GM18502 (cell line): Measurements from ENCODE around the gene KCTD1.
A peak's percentile ranks its signal among the peaks of the same experiment; 100 is the strongest.

Source experiments
- ATAC-seq: cut with Tn5 transposase; IDR thresholded peaks from one replicate; pipeline ENCODE4 v1.9.1; 2021; ENCODE audit warnings: mild to moderate bottlenecking; ENCODE audit not compliant: unreplicated experiment, poor library complexity

Gene KCTD1

DNA sequence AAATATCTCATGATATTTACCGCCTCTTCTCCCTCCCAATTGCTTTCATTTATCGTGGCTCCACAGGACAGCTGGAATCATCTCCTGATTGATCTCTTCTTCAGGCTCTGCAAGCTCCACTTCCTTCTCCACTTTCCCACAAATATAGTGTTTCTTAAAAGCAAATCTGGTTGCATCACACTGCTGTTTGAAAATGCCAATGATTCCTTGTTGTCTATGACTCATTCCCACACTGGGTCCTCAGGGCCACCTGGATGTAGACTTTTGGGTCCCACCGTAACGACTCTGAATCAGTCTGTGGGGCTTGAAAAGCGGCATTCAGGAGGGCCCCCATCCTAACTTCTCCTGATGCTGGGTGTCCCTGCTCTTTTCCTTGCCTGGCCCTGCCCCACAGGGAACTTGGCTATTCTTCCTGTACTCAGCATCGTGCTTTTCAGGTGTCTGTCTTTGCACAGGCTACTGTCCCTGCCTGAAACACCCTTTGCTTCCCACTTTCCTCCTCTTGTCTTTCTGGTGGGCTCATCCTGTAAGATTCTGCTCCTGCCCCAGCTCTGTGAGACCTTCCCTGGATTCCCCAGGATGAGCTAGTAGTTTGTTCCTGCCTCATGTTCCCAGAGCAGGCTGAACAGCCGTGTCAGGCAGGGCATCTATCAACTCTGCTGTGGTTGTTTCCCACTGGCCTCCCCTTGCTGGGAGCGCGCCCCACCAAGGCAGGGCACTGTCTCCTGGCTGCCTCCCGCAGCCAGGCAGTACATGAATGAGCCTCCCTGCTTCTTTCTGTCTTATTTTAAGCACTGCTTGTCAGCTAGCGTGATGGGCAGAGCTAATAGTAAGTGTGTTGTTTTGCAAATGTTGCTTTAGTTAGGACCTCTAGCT lies 111.9 kb downstream of the KCTD1 start:
- ATAC-seq: no peak

- no peak for ATAC-seq
Observed at GRCh38 chr18:26435415-26436095, 112.8 kb downstream of the KCTD1 start.

DNA sequence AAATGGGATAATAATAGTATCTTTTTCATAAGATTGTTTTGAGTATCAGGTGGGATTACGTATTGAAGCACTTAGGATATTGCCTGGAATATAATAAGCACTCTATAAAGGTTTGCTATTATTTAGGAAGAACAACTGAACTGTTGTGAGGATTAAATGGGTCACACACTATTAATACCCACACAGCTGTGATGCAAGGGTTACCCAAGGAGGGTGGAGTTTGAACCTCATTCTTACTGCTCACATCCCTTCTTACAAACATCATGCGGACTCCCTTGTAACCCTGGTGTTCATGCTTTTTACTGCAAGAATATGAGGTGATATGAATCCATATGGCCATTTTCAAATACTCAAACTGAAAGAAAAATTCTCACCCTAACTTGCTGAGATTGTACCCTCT lies 113.5 kb downstream of the KCTD1 start:
- ATAC-seq: no peak

DNA sequence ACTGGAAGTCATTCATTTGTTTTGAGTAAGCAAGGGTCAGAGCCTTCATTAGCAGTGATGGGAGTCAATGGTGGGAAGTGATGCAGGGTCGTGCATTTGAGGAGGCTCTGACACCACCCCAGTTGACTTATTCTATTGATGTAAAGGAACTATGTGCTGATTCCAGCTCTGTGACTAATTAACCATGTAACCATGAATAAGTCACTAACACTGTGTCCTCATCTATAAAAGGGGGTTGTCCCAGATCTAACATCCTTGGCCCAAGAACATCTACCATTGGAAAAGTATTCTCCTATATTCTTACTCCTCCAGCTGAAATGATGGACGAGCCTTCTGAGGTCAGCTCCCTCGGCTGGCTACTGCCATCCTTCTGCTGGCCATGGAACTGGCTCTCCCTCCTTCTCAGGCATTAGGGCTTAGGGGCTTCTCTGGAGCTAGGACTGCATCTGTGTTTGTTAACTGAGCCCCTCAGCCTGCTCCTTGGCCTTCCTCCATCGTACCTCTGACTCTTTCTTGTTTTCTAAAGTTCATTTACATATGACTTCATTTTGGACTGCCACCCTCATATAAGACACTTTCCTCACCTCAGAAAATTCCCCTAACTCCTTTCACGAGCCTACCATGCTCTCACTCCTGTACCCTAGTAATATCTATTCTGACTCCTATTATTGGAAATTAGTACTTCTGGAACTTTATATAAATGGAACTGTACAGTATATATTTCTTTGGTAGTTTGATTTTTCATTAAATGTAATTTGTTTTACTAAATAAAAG lies 115.5 kb downstream of the KCTD1 start:
- peak; percentile 64 for ATAC-seq

GRCh38 chr18:26429535-26430226 lies 118.7 kb downstream of the KCTD1 start:
- no peak for ATAC-seq

DNA sequence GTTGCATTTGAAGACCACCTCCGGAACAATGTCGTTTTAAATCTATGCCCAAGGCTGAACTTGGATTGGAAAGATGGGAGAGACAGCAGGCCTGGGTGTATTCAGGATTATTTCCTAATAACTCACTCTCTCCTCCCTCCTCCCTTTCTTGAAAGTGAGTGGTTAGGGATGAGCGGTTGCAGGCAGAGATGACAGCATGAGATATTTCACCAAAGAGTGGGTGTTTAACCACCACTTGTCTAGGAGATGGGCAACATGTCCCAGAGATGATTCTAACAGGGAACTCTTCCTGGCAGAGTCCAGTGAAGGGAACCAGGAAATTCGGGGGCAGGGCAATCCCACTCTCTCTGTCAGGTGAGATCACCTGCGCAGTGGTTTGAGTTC lies 123.2 kb downstream of the KCTD1 start:
- ATAC-seq: no peak

GRCh38 chr18:26424428-26425147 lies 123.8 kb downstream of the KCTD1 start:
- no peak for ATAC-seq

DNA sequence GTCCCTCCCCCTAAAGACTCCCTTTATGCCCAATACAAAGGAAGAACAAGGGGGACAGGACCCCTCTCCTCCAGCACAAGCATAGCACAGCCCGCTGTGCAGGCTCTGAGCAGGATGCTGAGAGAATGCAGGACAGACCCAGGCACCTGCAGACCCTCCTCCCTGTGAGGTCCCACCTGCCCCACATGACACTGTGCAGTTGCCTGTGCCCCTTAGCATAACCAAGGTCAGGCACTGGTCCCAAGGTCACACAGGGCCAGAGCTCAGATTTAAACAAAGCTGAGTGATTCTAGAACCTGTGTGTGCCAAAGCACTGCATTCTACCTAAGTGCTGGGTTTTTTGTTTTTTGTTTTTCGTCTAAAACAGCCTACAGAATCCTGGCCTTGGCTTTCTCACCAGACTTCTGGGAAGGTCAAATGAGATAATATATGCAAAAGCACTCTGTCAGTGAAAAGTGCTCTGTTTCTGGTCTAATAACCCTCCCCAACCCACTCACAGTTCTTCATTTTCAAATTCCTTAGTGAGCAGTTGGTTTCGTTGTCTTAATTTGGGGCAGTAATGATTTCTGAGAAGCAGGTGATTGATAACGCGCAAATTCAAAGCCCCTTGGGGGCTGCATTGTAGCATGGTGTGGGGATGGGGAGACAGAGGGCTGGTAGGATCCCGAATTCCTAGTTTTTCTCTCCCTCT lies 125.7 kb downstream of the KCTD1 start:
- peak; percentile 85 for ATAC-seq

GRCh38 chr18:26421931-26422330 lies 126.4 kb downstream of the KCTD1 start:
- ATAC-seq: no peak

DNA sequence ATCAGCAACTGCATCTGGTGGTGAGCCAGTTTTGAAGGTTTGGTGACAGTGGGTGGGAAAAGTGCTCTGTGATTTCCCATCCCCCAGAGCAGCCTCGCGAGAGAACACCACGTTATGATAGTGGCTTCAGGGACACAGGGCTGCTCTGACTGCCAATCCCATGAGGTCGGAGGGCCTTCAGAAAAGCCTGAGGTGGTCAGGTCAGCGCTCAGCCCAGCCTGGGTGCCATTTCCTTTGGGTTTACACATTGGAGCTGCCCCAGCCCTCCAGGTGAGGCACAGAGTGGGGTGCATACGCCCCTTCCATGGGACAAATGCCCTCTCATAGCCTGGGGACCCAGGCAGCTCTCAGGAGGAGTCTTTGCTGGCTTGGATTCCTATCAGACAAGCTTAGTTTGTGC lies 126.8 kb downstream of the KCTD1 start:
- ATAC-seq: no peak

DNA sequence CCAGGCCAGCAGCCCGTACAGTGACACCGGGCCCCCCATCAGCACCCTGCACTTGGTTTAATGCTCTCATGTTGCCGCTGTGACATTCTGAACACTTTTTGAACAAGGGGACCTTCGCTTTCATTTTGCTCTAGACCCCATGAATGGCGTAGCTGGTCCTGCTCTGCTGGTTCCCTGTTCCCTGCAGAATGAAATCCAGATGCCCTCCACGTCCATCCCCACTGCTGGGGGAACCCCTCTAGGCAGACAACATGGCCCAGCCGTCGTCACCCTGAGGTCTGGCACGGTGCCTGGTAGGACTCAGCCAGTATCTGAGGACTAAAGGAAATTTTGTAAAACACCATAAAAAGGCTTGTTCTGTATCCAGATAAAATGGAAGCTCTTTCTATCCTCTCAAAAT lies 128.6 kb downstream of the KCTD1 start:
- no peak for ATAC-seq

DNA sequence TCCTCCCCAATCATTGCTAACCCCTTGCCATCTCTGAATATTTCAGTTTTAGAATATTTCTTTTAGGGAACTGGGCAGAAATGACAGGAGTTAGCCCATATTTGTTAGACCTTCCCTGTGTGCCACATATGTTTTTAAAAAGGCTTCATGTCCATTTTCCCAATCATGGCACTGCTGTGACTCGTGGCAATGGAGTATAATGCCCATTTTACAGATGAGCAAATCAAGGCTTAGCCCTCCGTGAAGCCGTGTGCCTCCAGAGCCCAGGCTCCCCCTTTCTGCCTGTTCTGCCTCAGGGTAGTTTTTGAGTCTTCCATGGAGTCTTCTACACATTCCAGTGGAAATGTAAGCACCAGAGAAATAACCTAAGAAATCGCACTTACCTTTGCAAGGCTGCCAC lies 130.1 kb downstream of the KCTD1 start:
- ATAC-seq: no peak

DNA sequence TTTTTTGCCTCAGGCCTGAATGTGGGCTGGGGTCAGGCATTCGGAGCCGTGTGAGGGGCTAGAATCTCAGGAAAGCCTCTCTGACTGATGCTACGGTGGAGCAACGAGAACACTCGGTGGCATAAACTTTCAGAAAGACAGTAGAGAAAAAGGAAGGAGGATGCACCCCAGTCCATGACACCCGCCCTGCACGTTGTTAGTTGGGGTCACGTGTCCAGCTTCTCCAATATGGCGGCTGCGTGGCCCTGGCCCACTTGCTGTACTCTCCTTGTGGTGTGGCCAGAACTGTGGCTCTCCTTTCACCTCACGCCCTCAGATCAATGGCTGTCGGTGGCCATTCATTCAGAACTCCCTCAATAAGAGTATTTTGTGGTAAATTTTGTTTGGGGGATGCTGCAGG lies 131.2 kb downstream of the KCTD1 start:
- no peak for ATAC-seq

GRCh38 chr18:26416652-26417150 lies 131.7 kb downstream of the KCTD1 start:
- ATAC-seq: no peak

GRCh38 chr18:26415631-26416030 lies 132.7 kb downstream of the KCTD1 start:
- ATAC-seq: no peak

DNA sequence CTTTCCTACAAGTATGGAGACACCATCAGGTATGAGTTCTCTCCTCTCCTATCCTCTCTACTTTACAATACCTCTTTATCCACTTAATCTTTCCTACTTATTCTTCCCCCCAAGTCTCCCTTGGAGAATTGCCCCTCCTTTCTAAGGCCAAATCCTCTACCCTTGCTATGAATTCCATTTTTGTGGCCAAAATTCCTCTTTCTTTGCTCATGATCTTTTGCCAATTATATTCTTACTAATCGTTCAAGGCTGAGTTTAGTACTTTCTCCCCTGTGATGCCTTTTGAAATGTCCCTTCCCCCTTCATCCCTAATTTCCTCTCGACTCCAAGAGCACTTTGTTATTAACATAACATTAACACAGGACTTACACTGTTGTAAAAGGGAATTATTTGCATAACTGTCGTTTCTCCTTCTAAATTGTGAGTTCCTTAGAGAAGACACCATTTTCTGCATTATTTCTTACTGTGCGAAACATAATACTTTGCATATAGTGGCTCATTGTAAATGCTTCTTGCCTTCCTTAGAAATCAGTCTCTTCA lies 133.4 kb downstream of the KCTD1 start:
- no peak for ATAC-seq

DNA sequence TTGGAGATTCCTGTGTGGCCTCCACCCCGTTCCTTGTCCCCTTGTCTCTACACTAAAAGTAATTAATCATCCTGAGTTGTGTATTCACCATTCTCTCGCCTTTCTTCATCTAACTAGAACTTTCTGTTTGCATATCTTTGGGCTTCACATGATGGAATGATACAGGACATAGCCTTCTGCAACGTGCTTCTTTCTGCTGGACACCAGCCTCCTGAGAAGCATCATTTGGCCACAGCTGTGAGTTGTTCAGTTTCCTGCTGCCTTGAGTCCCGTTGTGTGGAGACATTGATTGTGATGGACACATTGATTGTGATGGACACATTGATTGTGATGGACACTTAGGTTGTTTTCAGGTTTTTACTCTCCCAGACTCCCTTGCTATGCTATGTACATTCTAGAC lies 139.3 kb downstream of the KCTD1 start:
- no peak for ATAC-seq

DNA sequence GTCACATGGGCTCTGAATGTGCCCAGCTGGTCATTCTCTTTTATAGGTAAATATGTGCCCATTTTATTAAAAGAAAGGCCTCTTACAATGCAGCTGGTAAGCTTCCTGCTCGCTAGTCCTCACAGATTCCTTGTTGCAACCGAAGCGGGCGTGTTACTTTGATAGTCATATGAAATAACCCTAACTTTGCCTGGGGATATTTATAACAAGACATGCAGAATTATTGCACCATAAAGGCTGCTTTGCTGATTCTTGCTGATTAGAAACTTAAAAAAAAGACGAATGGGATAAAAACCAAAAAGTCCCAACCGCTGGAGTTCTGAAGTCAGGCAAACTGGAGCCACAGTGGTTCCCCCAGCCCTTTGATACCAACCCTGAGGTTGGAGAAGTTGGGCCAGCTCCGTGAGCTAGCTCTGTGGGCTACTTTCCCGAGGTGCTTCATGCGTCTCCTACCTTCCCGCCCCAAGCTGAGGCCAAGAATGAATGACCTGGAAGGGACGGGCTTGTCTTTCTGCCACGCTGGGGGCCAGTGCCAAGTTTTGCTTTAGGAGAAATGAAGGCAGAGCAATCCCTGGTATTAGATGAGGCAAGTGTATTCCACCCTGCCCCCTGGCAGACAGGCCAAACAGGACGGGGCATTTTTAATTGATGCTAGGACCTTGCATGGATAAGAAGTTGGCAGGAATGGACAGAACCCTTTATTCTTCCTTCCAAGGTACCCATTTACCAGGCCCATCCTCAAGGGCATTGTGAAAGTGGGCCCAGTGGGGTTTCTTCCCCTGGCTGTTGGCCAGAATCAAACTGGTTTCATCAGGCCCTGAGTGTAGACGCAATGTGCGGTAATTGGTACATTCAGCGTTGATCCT lies 140.4 kb downstream of the KCTD1 start:
- no peak for ATAC-seq
